Glutamatergic neuron (in vitro differentiated cells): ENCODE data around the gene LDHD. TPM values are rescaled to one million over a fixed set of nuclear protein-coding genes. Genes with fewer than 3 reads are reported as not detected.

Source experiments
- DNase-seq: peaks from one replicate; pipeline ENCODE4 v3.0.0; 2022
- H3K27ac Mint-ChIP-seq: one replicate; pipeline ENCODE4 v1.8.0; 2020; ENCODE audit warnings: mild to moderate bottlenecking, mixed read lengths, inconsistent platforms; ENCODE audit not compliant: unreplicated experiment
- H3K27me3 Mint-ChIP-seq: one replicate; pipeline ENCODE4 v1.8.0; 2020; ENCODE audit warnings: mild to moderate bottlenecking, moderate library complexity, mixed read lengths, inconsistent platforms; ENCODE audit not compliant: unreplicated experiment
- H3K36me3 Mint-ChIP-seq: one replicate; pipeline ENCODE4 v1.8.0; 2020; ENCODE audit warnings: mild to moderate bottlenecking, mixed read lengths, inconsistent platforms; ENCODE audit not compliant: unreplicated experiment
- H3K4me1 Mint-ChIP-seq: one replicate; pipeline ENCODE4 v1.8.0; 2020; ENCODE audit warnings: mild to moderate bottlenecking, low read depth, mixed read lengths, inconsistent platforms; ENCODE audit not compliant: unreplicated experiment
- H3K4me3 Mint-ChIP-seq: one replicate; pipeline ENCODE4 v1.8.0; 2020; ENCODE audit warnings: mild to moderate bottlenecking, mixed read lengths, inconsistent platforms; ENCODE audit not compliant: unreplicated experiment
- H3K9me3 Mint-ChIP-seq: one replicate; pipeline ENCODE4 v1.8.0; 2020; ENCODE audit warnings: mild to moderate bottlenecking, moderate library complexity, mixed read lengths, inconsistent platforms; ENCODE audit not compliant: unreplicated experiment
- CTCF ChIP-seq: fragments of 200-600 bp; sonication (generic); IDR thresholded peaks from one replicate; pipeline ENCODE4 v1.5.0; 2021; ENCODE audit not compliant: partially characterized antibody, unreplicated experiment
- total RNA-seq: library from RNA; stranded (reverse); fragmentation: NEBNext Ultra II Directional; extraction: Animal tissue kit (Norgen Biotek cat#: 25700); gene quantifications from one replicate; pipeline ENCODE4 v1.2.1, GENCODE V29; 2021; ENCODE audit not compliant: unreplicated experiment

LDHD gene
- total RNA-seq, 1 donor from 2014 or later, result not detected

GRCh38 chr16:75089486-75090202 is 26.9 kb downstream of the LDHD start:
- no peak for DNase-seq
- Mint-ChIP-seq H3K4me3 (no peak overlapping the region), H3K4me1 (peaks cover 9% of the 10 kb centered on the region), H3K36me3 (no peaks in the 10 kb centered on the region), H3K27me3 (peaks cover 7% of the 10 kb centered on the region), H3K27ac (no peak overlapping the region), H3K9me3 (peaks cover 3% of the 10 kb centered on the region)
- TF ChIP-seq CTCF, result no peak

GRCh38 chr16:75088934-75089333 is 27.6 kb downstream of the LDHD start:
- Mint-ChIP-seq H3K27me3 (peaks cover 7% of the 10 kb centered on the region), H3K36me3 (no peaks in the 10 kb centered on the region), H3K9me3 (peaks cover 3% of the 10 kb centered on the region), H3K4me3 (no peak overlapping the region), H3K27ac (no peak overlapping the region), H3K4me1 (peaks cover 13% of the 10 kb centered on the region)
- DNase-seq, result no peak
- no peak for TF ChIP-seq CTCF

DNA sequence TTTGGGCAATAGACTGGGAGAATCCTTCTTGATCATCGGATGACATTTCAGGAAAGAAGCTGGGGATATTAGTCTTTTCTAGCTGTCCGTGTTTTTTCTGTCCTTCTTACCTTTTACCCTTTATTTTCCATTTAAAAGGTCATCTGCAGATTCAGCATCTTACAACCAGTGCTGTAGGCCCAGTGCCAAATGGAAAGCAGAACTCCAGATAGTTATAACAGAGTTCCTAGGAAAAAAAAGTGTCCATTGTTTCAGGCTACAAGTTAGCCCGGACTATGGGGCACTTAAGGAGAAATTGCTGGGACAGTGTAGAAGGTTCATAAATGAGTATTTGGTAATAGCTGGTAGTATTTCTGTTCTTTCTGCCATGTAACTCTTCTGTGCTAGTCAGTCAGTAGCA is 28.4 kb downstream of the LDHD start:
- no peaks in the 10 kb centered on the region for H3K36me3 Mint-ChIP-seq
- no peak for DNase-seq
- no peak for TF ChIP-seq CTCF
- peaks cover 19% of the 10 kb centered on the region for H3K4me1 Mint-ChIP-seq
- peaks cover 7% of the 10 kb centered on the region for H3K27me3 Mint-ChIP-seq
- H3K4me3 Mint-ChIP-seq, result no peak overlapping the region
- peaks cover 5% of the 10 kb centered on the region for H3K9me3 Mint-ChIP-seq
- no peak overlapping the region for H3K27ac Mint-ChIP-seq

DNA sequence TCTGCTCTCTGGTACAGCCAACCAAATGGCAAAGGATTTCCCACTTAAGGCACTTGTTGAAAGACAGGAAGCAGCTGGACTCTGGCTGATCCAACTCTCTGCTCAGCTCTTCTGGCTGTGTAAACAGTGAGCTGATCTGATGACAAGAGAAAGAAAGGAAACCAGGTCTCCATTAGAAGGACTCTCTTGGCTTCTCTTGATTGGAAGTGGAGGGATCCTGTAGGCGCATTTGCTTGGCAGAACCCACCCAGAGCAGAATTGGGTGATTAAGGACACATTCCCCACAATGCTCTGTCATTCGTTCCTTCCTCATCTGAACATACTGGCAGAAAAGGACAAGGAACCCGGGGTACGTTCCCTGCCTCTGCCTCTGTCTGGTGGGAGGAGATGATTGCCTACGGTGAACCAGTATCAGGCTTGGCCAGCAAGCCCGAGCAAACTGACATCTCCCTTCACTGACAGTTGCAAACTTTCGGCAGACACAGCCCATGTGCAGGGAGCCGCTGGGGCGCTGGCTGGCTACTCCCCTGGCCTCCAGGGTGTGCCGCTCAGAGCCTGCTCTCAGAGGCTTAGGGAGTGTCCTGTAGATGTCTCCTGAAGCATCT is 29.1 kb downstream of the LDHD start:
- Mint-ChIP-seq H3K4me3 (no peak overlapping the region), H3K27me3 (peaks cover 5% of the 10 kb centered on the region), H3K9me3 (peaks cover 5% of the 10 kb centered on the region), H3K36me3 (no peaks in the 10 kb centered on the region), H3K27ac (no peak overlapping the region), H3K4me1 (peaks cover 22% of the 10 kb centered on the region)
- DNase-seq, result no peak
- no peak for TF ChIP-seq CTCF

DNA sequence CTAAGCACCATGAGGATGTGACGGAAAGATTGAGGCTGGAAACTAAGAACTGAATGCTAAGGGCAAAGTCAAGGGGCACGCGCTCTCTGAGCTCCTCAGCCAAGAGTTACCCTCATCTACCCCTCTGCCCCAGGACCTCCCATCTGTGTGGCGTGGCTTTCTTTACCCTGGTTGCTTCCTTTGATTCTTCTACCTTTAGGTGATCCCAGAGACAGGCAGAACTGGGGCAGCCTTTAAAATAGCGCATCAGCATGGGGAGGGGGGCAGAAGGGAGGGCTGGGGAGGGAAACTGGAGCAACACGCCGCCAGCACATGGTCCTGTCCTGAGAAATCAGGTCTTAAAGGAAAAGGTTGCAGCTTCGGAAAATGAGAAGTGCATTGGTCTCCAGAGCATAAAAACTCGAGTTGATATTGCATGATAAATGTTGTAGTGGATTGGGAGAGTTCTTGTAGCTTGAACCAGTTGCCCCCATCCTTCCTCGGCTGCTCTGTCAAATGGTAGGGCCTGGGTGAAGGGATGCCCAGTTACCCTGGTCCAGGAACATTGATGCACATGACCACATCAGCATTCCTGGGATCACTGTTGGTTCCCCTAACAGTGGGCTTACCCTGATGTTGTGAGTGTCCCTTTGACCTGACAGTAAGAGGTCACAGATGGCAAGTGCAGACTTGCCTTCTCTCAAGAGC is 29.7 kb downstream of the LDHD start:
- peaks cover 4% of the 10 kb centered on the region for H3K27me3 Mint-ChIP-seq
- no peak for TF ChIP-seq CTCF
- H3K36me3 Mint-ChIP-seq, result no peaks in the 10 kb centered on the region
- H3K4me1 Mint-ChIP-seq, result peaks cover 22% of the 10 kb centered on the region
- H3K4me3 Mint-ChIP-seq, result no peak overlapping the region
- DNase-seq, result no peak
- H3K27ac Mint-ChIP-seq, result no peak overlapping the region
- H3K9me3 Mint-ChIP-seq, result peaks cover 8% of the 10 kb centered on the region
